Uterus (tissue), 4 donors: ENCODE measurements around the gene SLC15A4. TPM values are rescaled to one million over a fixed set of nuclear protein-coding genes. Genes with fewer than 3 reads are reported as not detected.

Experiments
- DNase-seq, 2 donors: peaks; one replicate each; pipeline ENCODE4 v3.0.0-alpha.2; 2019 to 2020
- H3K27ac ChIP-seq, 2 donors: fragments of 200-600 bp; sonication (generic); 1 replicate in 1 of 2; 2 replicates in 1 of 2; pipeline ENCODE4 v1.5.1; 2016 to 2018
- H3K27me3 ChIP-seq, 2 donors: fragments of 200-600 bp; sonication (generic); one replicate each; pipeline ENCODE4 v1.5.1; 2018 to 2019; ENCODE audit warnings: control low read depth in 1 of 2
- H3K36me3 ChIP-seq, 2 donors: fragments of 200-600 bp; sonication (generic); one replicate each; pipeline ENCODE4 v1.5.1; 2019; ENCODE audit warnings: control low read depth in 1 of 2
- H3K4me1 ChIP-seq, 2 donors: fragments of 200-600 bp; sonication (generic); one replicate each; pipeline ENCODE4 v1.5.1; 2018 to 2019; ENCODE audit warnings: control low read depth in 1 of 2
- H3K4me3 ChIP-seq, 2 donors: fragments of 200-600 bp; sonication (generic); 1 replicate in 1 of 2; 2 replicates in 1 of 2; pipeline ENCODE4 v1.5.1; 2018 to 2019; ENCODE audit warnings: mild to moderate bottlenecking in 1 of 2
- H3K9me3 ChIP-seq, 2 donors: fragments of 200-600 bp; sonication (generic); one replicate each; pipeline ENCODE4 v1.5.1; 2019; ENCODE audit warnings: control low read depth in 1 of 2
- CTCF ChIP-seq, 4 experiments: fragments of 200-600 bp in 2 of 4; fragments of 450-650 bp in 2 of 4; sonication (generic) in 2 of 4; IDR thresholded peaks; one replicate each; pipeline ENCODE4 v1.5.1; 2016 to 2019; ENCODE audit warnings: antibody characterized with exemption in 4 of 4, mild to moderate bottlenecking in 2 of 4, moderate library complexity in 1 of 4
- POLR2A ChIP-seq, 2 donors: fragments of 450-650 bp; IDR thresholded peaks; one replicate each; pipeline ENCODE4 v1.6.1; 2016; ENCODE audit warnings: antibody characterized with exemption in 2 of 2, mild to moderate bottlenecking in 1 of 2, moderate library complexity in 1 of 2
- intact Hi-C: fragments of 100-400 bp; cut with DNase I; formaldehyde crosslinking; loops from one replicate; pipeline ENCODE4 v1.15.1; 2023; ENCODE audit warnings: low total_unique reads
- total RNA-seq, 4 donors: library from RNA; depleted of rRNA in 3 of 4; stranded (reverse); fragments of >200 nt in 3 of 4; gene quantifications; one replicate each; pipeline versions ENCODE4 v1.1.0 to v1.2.4, GENCODE V29; 2014 to 2023
- donor health status: DM: yes; HTN: yes; CAD: no.

SLC15A4 gene
- total RNA-seq, 4 donors from 2014 or later = 40.9 to 62.8 (median 52.1) TPM

DNA sequence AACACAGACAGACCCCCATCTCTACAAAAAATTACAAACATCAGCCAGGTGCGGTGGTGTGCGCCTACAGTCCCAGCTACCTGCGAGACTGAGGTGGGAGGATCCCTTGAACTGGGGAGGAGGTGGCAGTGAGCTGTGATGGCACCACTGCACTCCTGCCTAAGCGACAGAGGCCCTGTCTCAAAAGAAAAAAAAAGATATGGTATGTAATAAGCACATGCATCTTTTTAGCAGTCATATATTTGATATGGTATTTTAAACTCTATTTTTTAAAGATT, 7.2 kb downstream of the SLC15A4 start:
- no peak overlapping the region for H3K4me3 ChIP-seq
- peak overlapping the region in 1 of 2 donors; percentile 84 for H3K27ac ChIP-seq

GRCh38 chr12:128815779-128816642, 7.7 kb downstream of the SLC15A4 start:
- H3K9me3 ChIP-seq = no peaks in the 10 kb centered on the region
- H3K4me3 ChIP-seq = no peak overlapping the region
- H3K27ac ChIP-seq = peak overlapping the region in 1 of 2 donors; percentile 84
- no peaks in the 10 kb centered on the region for H3K27me3 ChIP-seq
- TF ChIP-seq CTCF (IDR thresholded peaks at IDR 0.05) (no peak), POLR2A (IDR thresholded peaks at IDR 0.05) (no peak)
- intact Hi-C loops = no loop called here
- H3K4me1 ChIP-seq = peaks cover 0 to 10% of the 10 kb centered on the region in 2 donors
- DNase-seq = no peak
- no peaks in the 10 kb centered on the region for H3K36me3 ChIP-seq

More for the DNA sequence above, 7.2 kb downstream of the SLC15A4 start:
- Histone ChIP-seq H3K9me3 (no peaks in the 10 kb centered on the region), H3K27me3 (no peaks in the 10 kb centered on the region), H3K36me3 (no peaks in the 10 kb centered on the region), H3K4me1 (peaks cover 0 to 10% of the 10 kb centered on the region in 2 donors)
- TF ChIP-seq CTCF (IDR thresholded peaks at IDR 0.05) = no peak
- TF ChIP-seq POLR2A (IDR thresholded peaks at IDR 0.05) = no peak
- intact Hi-C loops = no loop called here
- DNase-seq = no peak

GRCh38 chr12:128814411-128815261, 9.1 kb downstream of the SLC15A4 start:
- H3K36me3 ChIP-seq = no peaks in the 10 kb centered on the region
- no peaks in the 10 kb centered on the region for H3K9me3 ChIP-seq
- H3K27ac ChIP-seq = no peak overlapping the region
- intact Hi-C loops = no loop called here
- TF ChIP-seq CTCF (IDR thresholded peaks at IDR 0.05) (no peak), POLR2A (IDR thresholded peaks at IDR 0.05) (no peak)
- H3K4me3 ChIP-seq = no peak overlapping the region
- DNase-seq = no peak
- peaks cover 0 to 10% of the 10 kb centered on the region in 2 donors for H3K4me1 ChIP-seq
- H3K27me3 ChIP-seq = no peaks in the 10 kb centered on the region

DNA sequence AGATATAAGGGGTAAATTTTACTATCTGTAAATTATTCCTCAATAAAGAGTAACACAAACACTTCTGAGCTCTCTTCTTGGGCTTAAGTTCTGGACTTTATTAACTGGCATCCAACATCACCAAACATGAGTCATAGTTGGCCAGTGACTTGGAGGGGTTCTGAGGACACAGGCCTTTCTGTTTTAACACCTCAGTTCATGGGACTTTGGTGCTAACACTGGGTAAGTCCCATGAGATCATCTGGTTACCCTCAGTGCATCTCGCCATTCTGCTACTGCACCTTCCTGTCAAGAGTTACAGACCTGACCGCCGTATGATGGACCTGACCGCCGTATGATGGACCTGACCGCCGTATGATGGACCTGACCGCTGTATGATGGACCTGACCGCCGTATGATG, 9.9 kb downstream of the SLC15A4 start:
- Histone ChIP-seq H3K27ac (no peak overlapping the region), H3K4me1 (peaks cover 0 to 10% of the 10 kb centered on the region in 2 donors), H3K27me3 (no peaks in the 10 kb centered on the region), H3K36me3 (no peaks in the 10 kb centered on the region), H3K4me3 (no peak overlapping the region), H3K9me3 (no peaks in the 10 kb centered on the region)
- TF ChIP-seq POLR2A (IDR thresholded peaks at IDR 0.05) = no peak
- TF ChIP-seq CTCF (IDR thresholded peaks at IDR 0.05) = no peak
- intact Hi-C loops = no loop called here
- DNase-seq = no peak

- DNase-seq = no peak
- Histone ChIP-seq H3K4me3 (no peak overlapping the region), H3K27ac (no peak overlapping the region), H3K9me3 (no peaks in the 10 kb centered on the region), H3K4me1 (peaks cover 0 to 10% of the 10 kb centered on the region in 2 donors), H3K36me3 (no peaks in the 10 kb centered on the region), H3K27me3 (no peaks in the 10 kb centered on the region)
- TF ChIP-seq CTCF (IDR thresholded peaks at IDR 0.05) (no peak), POLR2A (IDR thresholded peaks at IDR 0.05) (no peak)
- intact Hi-C loops = no loop called here
Observed at GRCh38 chr12:128813392-128813791, 10.4 kb downstream of the SLC15A4 start.
